Esophagus (tissue), 2 donors: ENCODE results near the gene PLP1. TPM values are rescaled to one million over a fixed set of nuclear protein-coding genes. Genes with fewer than 3 reads are reported as not detected.

Experiments
- H3K27ac ChIP-seq, 2 donors: one replicate each; pipeline ENCODE4 v1.5.1; 2013; ENCODE audit warnings: low read depth in 2 of 2, mild to moderate bottlenecking in 2 of 2, inconsistent platforms in 1 of 2, low read length in 1 of 2, moderate library complexity in 1 of 2
- H3K27me3 ChIP-seq, 2 donors: one replicate each; pipeline ENCODE4 v1.6.1; 2013; ENCODE audit warnings: low read length in 2 of 2, control low read depth in 1 of 2, mild to moderate bottlenecking in 1 of 2; ENCODE audit not compliant: insufficient read depth in 2 of 2, control insufficient read depth in 1 of 2
- H3K36me3 ChIP-seq, 2 donors: one replicate each; pipeline ENCODE4 v1.6.1; 2013; ENCODE audit warnings: low read length in 1 of 2; ENCODE audit not compliant: control insufficient read depth in 2 of 2, insufficient read depth in 2 of 2
- H3K4me1 ChIP-seq, 2 donors: one replicate each; pipeline ENCODE4 v1.6.1; 2013; ENCODE audit warnings: low read length in 1 of 2; ENCODE audit not compliant: control insufficient read depth in 2 of 2, insufficient read depth in 2 of 2
- H3K4me3 ChIP-seq, 2 donors: one replicate each; pipeline ENCODE4 v1.5.1; 2013; ENCODE audit warnings: low read length in 2 of 2, mild to moderate bottlenecking in 2 of 2, low read depth in 1 of 2, moderate library complexity in 1 of 2
- H3K9me3 ChIP-seq, 2 donors: one replicate each; pipeline ENCODE4 v1.6.1; 2013; ENCODE audit warnings: mild to moderate bottlenecking in 2 of 2, low read depth in 1 of 2, low read length in 1 of 2, moderate library complexity in 1 of 2; ENCODE audit not compliant: control insufficient read depth in 2 of 2, insufficient read depth in 1 of 2
- WGBS, 2 donors: extraction: QIAGEN DNeasy Blood & Tissue Kit; methylation state at CpG; one replicate each; pipeline ENCODE4 v1.1.7; 2013; 5-methylcytosine and 5-hydroxymethylcytosine counted together
- polyA plus RNA-seq, 2 donors: library from polyadenylated mRNA; stranded (reverse); fragments of 200-250 nt; gene quantifications; one replicate each; pipeline ENCODE4 v1.2.3, GENCODE V29; 2013
- donor health status: healthy with polysubstance abuse.
- donor health status: Bipolar disorder and iron deficiency.

The PLP1 gene, protein sequence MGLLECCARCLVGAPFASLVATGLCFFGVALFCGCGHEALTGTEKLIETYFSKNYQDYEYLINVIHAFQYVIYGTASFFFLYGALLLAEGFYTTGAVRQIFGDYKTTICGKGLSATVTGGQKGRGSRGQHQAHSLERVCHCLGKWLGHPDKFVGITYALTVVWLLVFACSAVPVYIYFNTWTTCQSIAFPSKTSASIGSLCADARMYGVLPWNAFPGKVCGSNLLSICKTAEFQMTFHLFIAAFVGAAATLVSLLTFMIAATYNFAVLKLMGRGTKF
- 1 to 10 TPM in 1 of 2 donors, under 1 TPM in 1; 0.94 to 2.3 TPM for polyA plus RNA-seq

- WGBS, 2 donors, result 69 to 79% methylated on average over 2 of the region's 2 CpGs
- Histone ChIP-seq H3K4me1 (no peaks in the 10 kb centered on the region), H3K4me3 (no peak within 1 kb of the TSS), H3K36me3 (no peaks in the 10 kb centered on the region), H3K9me3 (no peaks in the 10 kb centered on the region), H3K27me3 (peaks cover 0 to 7% of the 10 kb centered on the region in 2 donors), H3K27ac (no peak within 1 kb of the TSS)
Observed at GRCh38 chrX:103776546-103776945, at the start of gene PLP1. PLP1 (plus strand) TSS chrX:103776840; CDS start chrX:103776996, 156 bp downstream.

GRCh38 chrX:103727115-103727514 lies 49.5 kb upstream of the PLP1 start:
- H3K27ac ChIP-seq, result no peak overlapping the region
- H3K36me3 ChIP-seq, result no peaks in the 10 kb centered on the region
- WGBS, 2 donors, result 66 to 94% methylated on average over 4 of the region's 4 CpGs
- H3K27me3 ChIP-seq, result peaks cover 0 to 4% of the 10 kb centered on the region in 2 donors
- no peaks in the 10 kb centered on the region for H3K9me3 ChIP-seq
- no peak overlapping the region for H3K4me3 ChIP-seq
- no peaks in the 10 kb centered on the region for H3K4me1 ChIP-seq

DNA sequence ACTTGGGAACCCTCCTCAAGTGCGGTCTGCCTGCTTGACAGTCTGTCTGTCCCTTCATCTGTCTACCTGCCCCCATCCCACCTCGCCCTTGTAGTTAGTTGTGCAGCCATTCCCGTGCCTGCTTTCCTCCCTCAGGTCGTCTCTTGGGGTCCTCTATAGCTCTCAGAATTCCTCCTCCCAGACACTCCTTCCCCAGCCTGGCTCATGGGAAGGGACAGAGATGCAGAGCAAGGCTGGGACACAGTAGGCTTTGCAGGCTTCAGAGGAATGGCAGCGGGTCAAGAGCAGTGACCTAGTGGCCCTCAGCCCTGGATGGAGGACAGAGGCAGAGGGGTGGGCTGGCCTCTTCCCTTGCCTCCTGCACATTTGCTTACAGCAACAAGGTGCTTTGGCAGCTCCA lies 47.6 kb upstream of the PLP1 start:
- H3K27ac ChIP-seq, result no peak overlapping the region
- 68 to 70% methylated on average over 5 of the region's 5 CpGs for WGBS, 2 donors

DNA sequence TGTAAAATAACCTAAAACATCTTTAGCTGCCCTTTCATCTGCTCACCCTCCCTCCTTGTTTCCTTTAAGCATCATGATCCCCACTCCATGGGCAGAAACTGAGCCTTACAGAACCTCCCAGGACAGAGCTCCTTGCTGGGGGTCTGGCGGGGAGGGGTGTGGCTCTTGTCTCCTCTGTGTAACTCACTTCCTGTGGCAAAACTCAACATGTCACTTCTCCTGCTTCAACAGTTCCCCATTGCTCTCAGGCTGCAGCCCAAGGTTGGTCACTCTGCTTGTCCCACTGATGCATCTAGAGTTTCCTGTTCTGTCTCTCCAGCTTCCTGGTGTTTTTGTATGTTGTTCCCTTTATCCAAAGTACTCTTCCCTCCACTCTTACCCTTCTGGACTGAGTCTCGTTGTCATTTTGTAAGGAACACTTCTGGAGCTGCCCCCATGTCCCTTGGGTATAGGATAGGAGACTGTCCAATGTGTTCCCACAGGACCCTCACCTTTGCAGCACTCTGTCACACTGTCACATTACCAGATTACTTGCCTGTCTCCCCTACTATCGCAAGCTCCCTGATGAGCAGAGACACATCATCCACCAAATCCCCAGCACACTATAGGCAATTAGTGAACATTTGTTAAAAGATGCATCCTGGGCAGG lies 46.4 kb upstream of the PLP1 start:
- Histone ChIP-seq H3K4me3 (no peak overlapping the region), H3K4me1 (no peaks in the 10 kb centered on the region), H3K27me3 (no peaks in the 10 kb centered on the region), H3K27ac (no peak overlapping the region), H3K36me3 (no peaks in the 10 kb centered on the region), H3K9me3 (no peaks in the 10 kb centered on the region)
- 68 to 71% methylated on average over 3 of the region's 3 CpGs for WGBS, 2 donors

More for the DNA sequence above, 47.6 kb upstream of the PLP1 start:
- no peaks in the 10 kb centered on the region for H3K4me1 ChIP-seq
- peaks cover 0 to 4% of the 10 kb centered on the region in 2 donors for H3K27me3 ChIP-seq
- H3K4me3 ChIP-seq, result no peak overlapping the region
- no peaks in the 10 kb centered on the region for H3K9me3 ChIP-seq
- no peaks in the 10 kb centered on the region for H3K36me3 ChIP-seq

DNA sequence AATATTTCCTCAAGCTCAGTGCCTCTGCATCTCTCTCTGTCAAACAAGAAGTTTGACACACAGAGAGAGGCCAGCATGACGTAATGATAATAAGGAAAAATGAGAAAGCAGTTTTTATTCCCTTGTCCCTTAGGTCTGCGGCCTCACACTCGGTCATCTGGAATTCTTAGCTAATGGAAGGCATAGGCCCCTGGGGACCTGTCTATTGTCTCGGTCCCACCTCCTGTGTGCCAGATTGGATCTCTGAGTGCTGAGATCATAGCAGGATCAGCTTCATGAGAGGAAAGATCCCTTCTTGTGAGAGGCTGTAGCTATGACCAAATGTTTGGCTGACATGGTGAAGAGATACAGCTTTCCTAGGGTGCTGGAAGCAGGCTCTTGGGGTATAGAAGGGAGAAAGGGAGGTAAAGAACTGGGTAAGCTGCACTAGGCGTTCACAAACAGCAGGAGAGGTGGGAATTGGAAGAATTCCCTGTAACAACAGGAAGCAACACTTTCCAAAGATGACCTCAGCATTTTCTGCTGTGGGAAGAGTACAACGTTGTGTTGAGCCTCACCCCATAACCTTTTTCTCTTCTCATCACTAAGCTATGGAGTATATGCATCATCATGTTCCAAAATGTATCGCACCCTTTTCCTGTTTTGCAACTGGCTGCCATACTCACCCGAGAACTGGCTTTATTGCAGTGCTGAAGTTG lies 45.7 kb upstream of the PLP1 start:
- H3K9me3 ChIP-seq, result no peaks in the 10 kb centered on the region
- 45 to 50% methylated on average over 8 of the region's 8 CpGs for WGBS, 2 donors
- H3K27ac ChIP-seq, result no peak overlapping the region
- H3K36me3 ChIP-seq, result no peaks in the 10 kb centered on the region
- no peaks in the 10 kb centered on the region for H3K4me1 ChIP-seq
- H3K27me3 ChIP-seq, result no peaks in the 10 kb centered on the region
- H3K4me3 ChIP-seq, result no peak overlapping the region

- Histone ChIP-seq H3K4me1 (no peaks in the 10 kb centered on the region), H3K4me3 (no peak overlapping the region), H3K27me3 (no peaks in the 10 kb centered on the region), H3K27ac (no peak overlapping the region), H3K9me3 (no peaks in the 10 kb centered on the region), H3K36me3 (no peaks in the 10 kb centered on the region)
- 96 to 98% methylated on average over 1 of the region's 1 CpG for WGBS, 2 donors
Observed at GRCh38 chrX:103733017-103733416, 43.6 kb upstream of the PLP1 start.

DNA sequence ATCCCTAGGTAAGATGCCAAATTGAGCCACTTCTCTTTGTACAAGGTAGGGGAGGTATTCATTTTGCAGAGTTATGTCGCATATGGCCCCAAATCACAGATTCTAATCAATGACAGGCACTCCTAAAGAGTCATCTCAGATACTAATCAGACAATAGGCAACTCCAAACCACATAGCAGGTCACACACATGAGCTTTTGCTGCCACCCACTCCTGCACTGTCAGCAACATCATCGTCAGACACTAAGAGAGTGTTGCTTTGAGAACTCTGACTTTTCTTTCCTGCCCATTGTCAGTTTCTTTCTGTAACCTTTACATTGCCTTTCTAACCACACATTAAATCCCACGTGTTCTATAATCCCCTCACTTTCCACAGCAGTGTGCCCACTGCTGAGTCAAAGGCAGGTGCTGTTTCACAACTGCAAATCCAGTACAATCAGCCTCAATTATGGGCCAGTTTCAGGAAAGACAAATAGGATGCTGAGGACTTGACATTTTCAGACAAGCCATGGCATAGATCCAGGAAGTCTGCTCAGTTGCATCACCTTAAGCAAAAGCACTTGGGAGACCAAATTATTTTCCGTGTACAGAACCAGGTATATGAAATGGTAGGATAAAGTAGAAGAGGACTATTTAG lies 42.4 kb upstream of the PLP1 start:
- 54 to 55% methylated on average over 4 of the region's 4 CpGs for WGBS, 2 donors
- Histone ChIP-seq H3K36me3 (no peaks in the 10 kb centered on the region), H3K27me3 (no peaks in the 10 kb centered on the region), H3K27ac (no peak overlapping the region), H3K9me3 (no peaks in the 10 kb centered on the region), H3K4me1 (no peaks in the 10 kb centered on the region), H3K4me3 (no peak overlapping the region)

DNA sequence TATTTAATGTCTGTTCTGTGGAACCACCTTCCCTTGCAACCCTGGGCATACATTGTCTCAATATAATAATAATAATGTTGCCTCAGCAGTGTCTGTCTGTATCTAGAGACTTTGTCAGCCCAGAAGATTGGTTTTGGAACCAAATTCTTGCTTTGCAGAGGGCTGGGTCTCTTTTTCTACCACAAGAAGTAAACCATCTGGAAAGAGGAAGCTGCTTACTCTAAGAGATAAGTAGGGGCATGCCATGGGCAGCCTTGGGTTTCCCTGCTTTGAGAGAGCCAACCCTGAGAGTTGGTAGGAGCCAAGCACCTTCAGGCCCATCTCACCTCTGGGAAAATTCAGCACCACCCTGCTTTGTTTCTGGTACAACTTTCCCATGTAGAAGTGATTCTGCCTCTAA lies 38.9 kb upstream of the PLP1 start:
- no peaks in the 10 kb centered on the region for H3K36me3 ChIP-seq
- no peak overlapping the region for H3K27ac ChIP-seq
- H3K9me3 ChIP-seq, result no peaks in the 10 kb centered on the region
- no peak overlapping the region for H3K4me3 ChIP-seq
- H3K4me1 ChIP-seq, result no peaks in the 10 kb centered on the region
- no peaks in the 10 kb centered on the region for H3K27me3 ChIP-seq

GRCh38 chrX:103739421-103739820 lies 37.2 kb upstream of the PLP1 start:
- Histone ChIP-seq H3K27ac (no peak overlapping the region), H3K27me3 (no peaks in the 10 kb centered on the region), H3K9me3 (no peaks in the 10 kb centered on the region), H3K36me3 (no peaks in the 10 kb centered on the region), H3K4me3 (no peak overlapping the region), H3K4me1 (no peaks in the 10 kb centered on the region)
- WGBS, 2 donors, result 91 to 97% methylated on average over 1 of the region's 1 CpG
